ENCODE results near the gene STRBP.
"Not testable (repeated sequence)": the region's sequence is repeated elsewhere in the genome, so short reads cannot be mapped to it uniquely, and the experiment has no call there.

STRBP gene

DNA sequence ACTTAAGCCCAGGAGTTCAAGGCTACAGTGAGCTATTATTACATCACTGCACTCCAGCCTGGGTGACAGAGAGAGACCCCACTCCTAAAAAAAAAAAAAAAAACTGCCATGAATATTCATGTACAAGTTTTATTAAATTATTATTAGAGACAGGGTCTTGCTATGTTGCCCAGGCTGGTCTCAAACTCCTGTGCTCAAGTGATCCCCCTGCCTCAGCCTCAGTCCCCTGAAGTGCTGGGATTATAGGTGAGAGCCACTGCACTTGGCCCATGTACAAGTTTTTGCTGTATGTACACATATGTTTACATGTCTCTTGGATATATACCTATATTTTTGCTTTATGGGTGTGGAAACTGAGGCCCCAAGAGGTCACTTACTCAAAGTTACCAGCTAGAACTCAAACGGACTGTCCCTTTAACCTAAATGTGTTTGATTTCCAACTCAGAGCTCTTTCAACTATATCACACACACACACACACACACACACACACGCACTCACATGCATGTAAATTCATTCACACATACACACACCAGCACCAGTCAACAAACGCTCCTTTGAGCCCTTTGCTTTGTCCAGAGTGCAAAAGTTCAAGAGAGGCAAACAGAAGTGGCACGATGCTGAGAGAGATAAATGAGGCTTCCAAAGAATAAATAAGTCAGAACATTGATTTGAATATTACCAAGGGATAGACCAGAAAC, 42.3 kb upstream of the STRBP start:
- no peak overlapping the region for H3K4me3 ChIP-seq (replicated peaks; ENCODE audit: low read depth, low read length)
- TF ChIP-seq, protein P1, sequence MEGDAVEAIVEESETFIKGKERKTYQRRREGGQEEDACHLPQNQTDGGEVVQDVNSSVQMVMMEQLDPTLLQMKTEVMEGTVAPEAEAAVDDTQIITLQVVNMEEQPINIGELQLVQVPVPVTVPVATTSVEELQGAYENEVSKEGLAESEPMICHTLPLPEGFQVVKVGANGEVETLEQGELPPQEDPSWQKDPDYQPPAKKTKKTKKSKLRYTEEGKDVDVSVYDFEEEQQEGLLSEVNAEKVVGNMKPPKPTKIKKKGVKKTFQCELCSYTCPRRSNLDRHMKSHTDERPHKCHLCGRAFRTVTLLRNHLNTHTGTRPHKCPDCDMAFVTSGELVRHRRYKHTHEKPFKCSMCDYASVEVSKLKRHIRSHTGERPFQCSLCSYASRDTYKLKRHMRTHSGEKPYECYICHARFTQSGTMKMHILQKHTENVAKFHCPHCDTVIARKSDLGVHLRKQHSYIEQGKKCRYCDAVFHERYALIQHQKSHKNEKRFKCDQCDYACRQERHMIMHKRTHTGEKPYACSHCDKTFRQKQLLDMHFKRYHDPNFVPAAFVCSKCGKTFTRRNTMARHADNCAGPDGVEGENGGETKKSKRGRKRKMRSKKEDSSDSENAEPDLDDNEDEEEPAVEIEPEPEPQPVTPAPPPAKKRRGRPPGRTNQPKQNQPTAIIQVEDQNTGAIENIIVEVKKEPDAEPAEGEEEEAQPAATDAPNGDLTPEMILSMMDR (IDR thresholded peaks at IDR 0.05; ENCODE audit: low read depth, low read length, missing control alignments): no peak
- no peak for DNase-seq (ENCODE audit: extremely low read depth, low read depth)

DNA sequence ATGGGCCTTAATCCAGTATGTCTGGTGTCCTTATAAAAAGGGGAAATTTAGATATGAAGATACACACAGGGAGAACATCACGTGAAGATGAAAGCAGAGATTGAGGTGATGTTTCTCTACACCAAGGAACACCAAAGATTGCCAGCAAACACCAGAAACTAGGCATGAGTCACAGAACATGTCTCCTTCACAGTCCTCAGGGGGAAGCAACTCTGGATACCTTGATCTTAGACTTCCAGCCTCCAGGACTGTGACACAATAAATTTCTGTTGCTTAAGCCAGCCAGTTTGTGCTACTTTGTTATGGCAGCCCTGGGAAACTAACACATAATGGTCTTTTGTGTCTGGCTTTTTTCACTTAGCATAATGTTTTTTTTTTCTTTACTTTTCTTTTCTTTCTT, 41.2 kb upstream of the STRBP start:
- no peak overlapping the region for H3K4me3 ChIP-seq (replicated peaks; ENCODE audit: low read depth, low read length)
- no peak for DNase-seq (ENCODE audit: extremely low read depth, low read depth)
- TF ChIP-seq, protein P1 (IDR thresholded peaks at IDR 0.05; ENCODE audit: low read depth, low read length, missing control alignments): no peak

DNA sequence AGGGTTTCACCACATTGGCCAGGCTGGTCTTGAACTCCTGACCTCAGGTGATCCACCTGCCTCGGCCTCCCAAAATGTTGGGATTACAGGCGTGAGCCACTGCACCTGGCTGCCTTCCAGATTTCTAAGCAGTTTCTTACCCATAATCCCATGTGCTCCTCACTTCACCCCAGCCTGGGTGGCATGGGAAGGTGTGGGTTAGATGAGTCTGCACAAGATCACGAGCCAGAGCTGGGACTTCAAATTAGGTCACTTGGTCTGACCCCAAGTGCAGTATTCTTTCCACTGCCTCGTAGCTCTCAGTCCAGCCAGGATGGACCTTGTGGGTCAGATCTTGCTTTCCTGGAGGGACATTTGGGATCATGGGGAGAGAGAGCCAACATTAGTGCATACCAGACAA, 37.5 kb upstream of the STRBP start:
- no peak for DNase-seq (ENCODE audit: extremely low read depth, low read depth)

DNA sequence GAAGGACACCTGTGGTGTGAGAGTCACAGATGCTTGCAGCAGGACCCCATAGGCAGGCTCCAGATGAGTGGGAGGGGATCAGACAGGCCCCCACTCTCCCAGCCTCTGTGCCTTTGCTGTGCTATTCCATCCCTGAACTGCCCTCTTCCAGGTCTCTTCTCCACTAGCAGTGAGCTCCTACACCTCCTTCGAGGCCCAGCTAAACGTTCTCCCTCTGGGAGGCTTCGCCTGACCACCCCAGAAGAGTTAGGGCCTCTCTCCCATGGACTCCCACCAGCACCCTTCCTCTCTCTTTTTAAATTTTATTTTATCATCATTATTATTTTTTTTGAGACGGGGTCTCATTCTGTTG, 35.9 kb upstream of the STRBP start:
- TF ChIP-seq, protein P1 (IDR thresholded peaks at IDR 0.05; ENCODE audit: low read depth, low read length, missing control alignments): no peak
- no peak for DNase-seq (ENCODE audit: extremely low read depth, low read depth)
- no peak overlapping the region for H3K4me3 ChIP-seq (replicated peaks; ENCODE audit: low read depth, low read length)

More for the DNA sequence above, 37.5 kb upstream of the STRBP start:
- no peak overlapping the region for H3K4me3 ChIP-seq (replicated peaks; ENCODE audit: low read depth, low read length)
- TF ChIP-seq, protein P1 (IDR thresholded peaks at IDR 0.05; ENCODE audit: low read depth, low read length, missing control alignments): no peak

DNA sequence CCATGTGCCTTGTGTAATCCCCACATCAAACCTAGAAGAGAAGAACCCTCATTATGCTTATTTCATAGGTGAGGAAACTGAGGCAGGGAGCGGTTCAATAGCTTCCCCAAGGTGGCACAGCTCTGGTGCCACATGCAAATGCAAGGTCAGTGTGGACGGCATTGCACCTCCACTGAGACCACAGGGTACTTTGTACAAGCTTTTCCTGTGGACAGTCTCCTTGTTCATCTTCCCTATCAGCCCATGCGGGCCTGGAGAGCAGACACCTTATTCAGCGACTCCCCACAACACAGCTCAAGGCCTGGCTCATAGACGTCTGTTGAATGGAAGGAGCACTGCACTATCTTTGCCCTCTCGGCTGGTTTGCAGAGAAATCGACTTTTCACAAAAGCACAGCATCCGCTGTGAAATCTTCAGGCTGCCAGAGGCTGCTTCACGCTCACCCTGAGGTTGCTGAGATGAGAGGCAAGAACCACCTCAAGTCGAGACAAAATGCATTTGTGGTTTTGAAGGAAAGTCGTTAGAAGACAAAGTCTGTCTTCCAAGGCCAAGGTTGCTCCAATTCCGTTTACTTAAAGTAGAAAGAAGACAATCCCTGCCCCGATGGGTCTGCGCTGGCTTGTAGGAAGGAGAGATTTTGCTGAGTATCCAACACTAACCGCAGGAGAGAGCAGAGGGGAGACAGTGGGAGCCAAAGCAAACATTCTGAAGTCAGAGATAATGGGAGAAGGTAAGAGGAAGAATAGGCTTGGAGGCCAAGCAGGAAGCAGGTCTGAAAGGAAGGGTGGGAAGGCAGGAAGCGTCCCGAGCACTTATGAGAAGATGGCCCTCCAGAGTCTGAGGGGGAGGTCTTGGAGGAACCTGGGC, 34.2 kb upstream of the STRBP start:
- no peak for DNase-seq (ENCODE audit: extremely low read depth, low read depth)
- no peak overlapping the region for H3K4me3 ChIP-seq (replicated peaks; ENCODE audit: low read depth, low read length)
- TF ChIP-seq, protein P1 (IDR thresholded peaks at IDR 0.05; ENCODE audit: low read depth, low read length, missing control alignments): no peak

DNA sequence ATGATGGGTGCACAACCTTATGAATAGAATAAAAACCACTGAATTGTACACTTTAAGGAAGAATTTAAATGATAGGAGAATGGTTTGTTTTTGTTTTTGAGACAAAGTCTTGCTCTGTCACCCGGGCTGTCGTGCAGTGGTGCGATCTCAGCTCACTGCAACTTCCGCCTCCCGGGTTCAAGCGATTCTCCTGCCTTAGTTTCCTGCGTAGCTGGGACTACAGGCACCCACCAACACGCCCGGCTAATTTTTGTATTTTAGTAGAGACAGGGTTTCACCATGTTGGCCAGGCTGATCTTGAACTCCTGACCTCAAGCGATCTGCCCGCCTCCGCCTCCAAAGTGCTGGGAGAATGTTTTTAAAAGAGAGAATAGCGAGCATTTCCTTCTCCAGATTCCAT, 33.5 kb upstream of the STRBP start:
- not testable (repeated sequence) for DNase-seq (ENCODE audit: extremely low read depth, low read depth); H3K4me3 ChIP-seq (replicated peaks; ENCODE audit: low read depth, low read length)

DNA sequence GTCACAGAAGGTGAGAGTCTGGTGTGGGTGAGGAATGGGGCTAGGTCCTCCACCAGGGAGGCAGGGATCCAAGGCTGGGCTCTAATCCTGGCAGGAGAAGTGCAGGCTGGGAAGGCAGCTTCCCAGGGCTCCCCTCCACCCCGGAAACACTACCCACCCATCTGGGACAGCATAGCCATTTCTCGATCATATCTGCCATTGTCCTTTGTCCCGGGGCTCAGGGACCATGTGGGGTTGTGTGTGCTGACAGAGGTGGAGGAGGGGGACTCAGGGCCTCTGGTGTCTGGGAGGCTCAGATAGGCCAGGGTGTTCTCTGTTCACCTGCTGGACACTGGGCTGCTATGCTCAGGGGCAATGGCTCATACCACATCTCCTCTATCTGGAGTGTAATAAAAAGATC, 32.2 kb upstream of the STRBP start:
- no peak for DNase-seq (ENCODE audit: extremely low read depth, low read depth)
- H3K4me3 ChIP-seq (replicated peaks; ENCODE audit: low read depth, low read length): no peak overlapping the region
- TF ChIP-seq, protein P1 (IDR thresholded peaks at IDR 0.05; ENCODE audit: low read depth, low read length, missing control alignments): no peak
